Stimulated activated CD8-positive, alpha-beta memory T cell treated with anti-CD3 and anti-CD28 coated beads, Interleukin-2, amount 100 ng/mL, for 48 hours (primary cell): ENCODE measurements around the gene CEP128.

Experiments used
- DNase-seq, 2 donors: peaks; one replicate each; pipeline ENCODE4 v3.0.0-alpha.2; 2020; ENCODE audit warnings: low read depth in 2 of 2

Gene CEP128

GRCh38 chr14:80678436-80678835 lies 263.1 kb downstream of the CEP128 start:
- DNase-seq = no peak

- DNase-seq = no peak
Measured at GRCh38 chr14:80669426-80669825, 272.1 kb downstream of the CEP128 start.

- DNase-seq = no peak
Measured at GRCh38 chr14:80664576-80664975, 277.0 kb downstream of the CEP128 start.

- no peak for DNase-seq
Measured at GRCh38 chr14:80663541-80663940, 278.0 kb downstream of the CEP128 start.

GRCh38 chr14:80659783-80660182 lies 281.8 kb downstream of the CEP128 start:
- DNase-seq = no peak

GRCh38 chr14:80658733-80659132 lies 282.8 kb downstream of the CEP128 start:
- DNase-seq = no peak

- no peak for DNase-seq
Measured at GRCh38 chr14:80658155-80658554, 283.4 kb downstream of the CEP128 start.

GRCh38 chr14:80653956-80654355 lies 287.6 kb downstream of the CEP128 start:
- DNase-seq = no peak

GRCh38 chr14:80645667-80646413 lies 295.7 kb downstream of the CEP128 start:
- no peak for DNase-seq

- DNase-seq = no peak
Measured at GRCh38 chr14:80644826-80645225, 296.7 kb downstream of the CEP128 start.

- DNase-seq = no peak
Measured at GRCh38 chr14:80638620-80639515, 302.7 kb downstream of the CEP128 start.

- no peak for DNase-seq
Measured at GRCh38 chr14:80637756-80638619, 303.6 kb downstream of the CEP128 start.

GRCh38 chr14:80636071-80636470 lies 305.5 kb downstream of the CEP128 start:
- DNase-seq = no peak

- no peak for DNase-seq
Measured at GRCh38 chr14:80634106-80634758, 307.3 kb downstream of the CEP128 start.

GRCh38 chr14:80629606-80630005 lies 311.9 kb downstream of the CEP128 start:
- DNase-seq = no peak

GRCh38 chr14:80628547-80628946 lies 313.0 kb downstream of the CEP128 start:
- DNase-seq = no peak

GRCh38 chr14:80627745-80628144 lies 313.8 kb downstream of the CEP128 start:
- DNase-seq = no peak

GRCh38 chr14:80624581-80624980 lies 317.0 kb downstream of the CEP128 start:
- DNase-seq = no peak

- no peak for DNase-seq
Measured at GRCh38 chr14:80621701-80622100, 319.8 kb downstream of the CEP128 start.

- DNase-seq = no peak
Measured at GRCh38 chr14:80620434-80620833, 321.1 kb downstream of the CEP128 start.

- DNase-seq = no peak
Measured at GRCh38 chr14:80618751-80619329, 322.7 kb downstream of the CEP128 start.
